Testis (tissue), 3 donors: ENCODE measurements around the gene OR2M7. TPM values are rescaled to one million over a fixed set of nuclear protein-coding genes. Genes with fewer than 3 reads are reported as not detected.
"Not testable (repeated sequence)": the region's sequence is repeated elsewhere in the genome, so short reads cannot be mapped to it uniquely, and the experiment has no call there.

Source experiments
- DNase-seq: peaks from one replicate; pipeline ENCODE4 v3.0.0-alpha.2; 2019
- H3K27ac ChIP-seq, 2 donors: fragments of 200-600 bp; sonication (generic); one replicate each; pipeline ENCODE4 v1.5.1; 2019
- H3K27me3 ChIP-seq: fragments of 200-600 bp; sonication (generic); one replicate; pipeline ENCODE4 v1.5.1; 2019
- H3K36me3 ChIP-seq: fragments of 200-600 bp; sonication (generic); one replicate; pipeline ENCODE4 v1.5.1; 2017; ENCODE audit warnings: low read depth; ENCODE audit errors: missing control alignments
- H3K4me1 ChIP-seq: fragments of 200-600 bp; sonication (generic); one replicate; pipeline ENCODE4 v1.5.1; 2019
- H3K4me3 ChIP-seq, 2 donors: fragments of 200-600 bp; sonication (generic); one replicate each; pipeline ENCODE4 v1.5.1; 2017 to 2019
- H3K9me3 ChIP-seq: fragments of 200-600 bp; sonication (generic); one replicate; pipeline ENCODE4 v1.5.1; 2017
- POLR2A ChIP-seq: fragments of 450-650 bp; IDR thresholded peaks from one replicate; pipeline ENCODE4 v1.6.1; 2017; ENCODE audit warnings: antibody characterized with exemption, mild to moderate bottlenecking, moderate library complexity
- WGBS, 2 donors: methylation state at CpG; one replicate each; pipeline ENCODE4 v1.1.5; 2018; 5-methylcytosine and 5-hydroxymethylcytosine counted together
- intact Hi-C: fragments of 100-400 bp; cut with DNase I; formaldehyde crosslinking; loops from one replicate; pipeline ENCODE4 v1.15.1; 2023; ENCODE audit warnings: low total_unique reads
- polyA plus RNA-seq: library from polyadenylated mRNA; stranded (reverse); fragments of 350-450 nt; fragmentation: Illumina TruSeq; extraction: RNeasy Lipid Tissue Mini Kit (QIAGEN cat#74804); gene quantifications from one replicate; pipeline ENCODE4 v1.2.3, GENCODE V29; 2014; ENCODE audit warnings: low read depth, low replicate concordance; ENCODE audit not compliant: insufficient read depth
- total RNA-seq, 2 donors: library from RNA; depleted of rRNA; stranded (reverse); fragments of >200 nt; gene quantifications; one replicate each; pipeline ENCODE4 v1.2.3, GENCODE V29; 2016
- TF ChIP-seq, protein P1 (sequence below), 3 experiments: fragments of 450-650 bp in 2 of 3; fragments of 200-600 bp in 1 of 3; sonication (generic) in 1 of 3; IDR thresholded peaks; one replicate each; pipeline ENCODE4 v1.5.1; 2016 to 2019; ENCODE audit warnings: antibody characterized with exemption in 3 of 3, mild to moderate bottlenecking in 2 of 3, moderate library complexity in 1 of 3

The OR2M7 gene
- total and polyA plus RNA-seq, 3 donors from 2014 or later, result 0.43 TPM; not detected in 2

DNA sequence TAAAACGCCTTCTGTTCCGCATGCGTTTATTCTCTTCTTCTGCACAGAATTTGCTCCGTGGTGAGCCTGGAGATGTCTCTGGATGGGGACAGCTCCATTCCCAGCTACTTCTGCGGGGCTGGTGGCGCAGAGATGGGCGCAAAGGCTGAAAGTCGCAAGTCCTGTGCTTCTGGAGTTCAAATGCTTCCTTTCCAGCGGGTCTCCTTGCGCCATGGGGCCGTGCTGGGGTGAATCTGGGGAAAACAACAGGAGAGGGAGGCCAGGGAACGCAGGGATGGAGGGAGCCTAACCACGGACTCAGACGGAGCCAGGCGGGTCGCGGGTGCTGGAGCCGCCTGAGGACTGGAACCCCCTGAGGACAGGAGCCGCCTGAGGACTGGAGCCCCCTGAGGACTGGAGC, 18.3 kb downstream of the OR2M7 start:
- WGBS, 2 donors, result 47 to 75% methylated on average over 16 to 19 of the region's 19 CpGs
- TF ChIP-seq POLR2A, result no peak
- TF ChIP-seq, protein P1, sequence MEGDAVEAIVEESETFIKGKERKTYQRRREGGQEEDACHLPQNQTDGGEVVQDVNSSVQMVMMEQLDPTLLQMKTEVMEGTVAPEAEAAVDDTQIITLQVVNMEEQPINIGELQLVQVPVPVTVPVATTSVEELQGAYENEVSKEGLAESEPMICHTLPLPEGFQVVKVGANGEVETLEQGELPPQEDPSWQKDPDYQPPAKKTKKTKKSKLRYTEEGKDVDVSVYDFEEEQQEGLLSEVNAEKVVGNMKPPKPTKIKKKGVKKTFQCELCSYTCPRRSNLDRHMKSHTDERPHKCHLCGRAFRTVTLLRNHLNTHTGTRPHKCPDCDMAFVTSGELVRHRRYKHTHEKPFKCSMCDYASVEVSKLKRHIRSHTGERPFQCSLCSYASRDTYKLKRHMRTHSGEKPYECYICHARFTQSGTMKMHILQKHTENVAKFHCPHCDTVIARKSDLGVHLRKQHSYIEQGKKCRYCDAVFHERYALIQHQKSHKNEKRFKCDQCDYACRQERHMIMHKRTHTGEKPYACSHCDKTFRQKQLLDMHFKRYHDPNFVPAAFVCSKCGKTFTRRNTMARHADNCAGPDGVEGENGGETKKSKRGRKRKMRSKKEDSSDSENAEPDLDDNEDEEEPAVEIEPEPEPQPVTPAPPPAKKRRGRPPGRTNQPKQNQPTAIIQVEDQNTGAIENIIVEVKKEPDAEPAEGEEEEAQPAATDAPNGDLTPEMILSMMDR (IDR thresholded peaks at IDR 0.05), result no peak
- Histone ChIP-seq H3K4me3 (peak overlapping the region in 1 of 2 donors; percentile 31), H3K36me3 (no peaks in the 10 kb centered on the region), H3K27ac (no peak overlapping the region), H3K27me3 (no peaks in the 10 kb centered on the region), H3K9me3 (no peaks in the 10 kb centered on the region), H3K4me1 (no peaks in the 10 kb centered on the region)
- intact Hi-C loops, result no loop called here
- no peak for DNase-seq

DNA sequence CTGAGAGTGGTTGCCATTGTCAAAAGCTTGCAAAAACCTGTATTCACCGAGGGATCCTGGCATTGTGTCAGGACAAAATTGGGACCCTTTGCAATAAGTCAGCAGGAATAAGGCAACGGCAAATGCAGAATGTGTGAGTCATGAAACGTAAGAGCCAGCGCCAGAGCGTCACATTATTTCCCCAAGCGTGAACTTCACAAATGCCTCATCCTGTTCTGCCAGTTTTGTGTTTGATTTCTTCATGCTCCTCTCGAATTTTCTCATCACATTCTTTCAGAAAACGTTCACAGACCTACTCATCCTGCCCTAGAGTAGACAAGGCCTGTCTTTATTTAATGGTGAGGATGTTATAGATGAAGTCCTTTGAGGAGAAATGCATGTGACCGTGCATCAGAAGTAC, 18.7 kb downstream of the OR2M7 start:
- H3K9me3 ChIP-seq, intact Hi-C loops, H3K27me3 ChIP-seq, H3K27ac ChIP-seq, DNase-seq, H3K4me1 ChIP-seq, H3K36me3 ChIP-seq: not testable (repeated sequence)
- H3K4me3 ChIP-seq, result peak overlapping the region in 1 of 2 donors; percentile 31
- WGBS, 2 donors, result 57 to 60% methylated on average over 9 of the region's 9 CpGs

DNA sequence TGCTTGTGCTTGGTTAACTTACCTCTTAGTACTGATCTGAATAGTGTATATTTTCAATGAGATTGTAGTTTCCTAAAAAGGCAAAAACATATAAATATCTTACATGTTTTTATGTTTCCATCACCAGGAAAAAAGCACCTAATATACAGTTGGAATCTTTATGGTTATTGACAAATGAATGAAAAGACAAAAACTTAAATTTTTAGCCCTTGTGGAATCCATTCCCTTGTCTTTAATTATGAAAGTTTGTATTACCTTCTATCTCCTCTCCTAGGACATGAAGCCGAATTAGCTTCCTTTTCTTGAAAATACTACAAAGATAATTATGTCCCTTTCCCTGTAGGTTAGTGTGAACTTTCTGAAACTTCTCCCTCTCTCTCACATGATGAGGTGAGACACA, 21.0 kb downstream of the OR2M7 start, which contains the start of gene OR2T12:
TSS of gene OR2T12 (minus strand) at position 101 of the 400 bp plus-strand sequence. CDS start 7,846 bp downstream, outside the sequence.
- WGBS, 2 donors, result 79 to 86% methylated on average over 1 of the region's 1 CpG
- intact Hi-C loops, result no loop called here

DNA sequence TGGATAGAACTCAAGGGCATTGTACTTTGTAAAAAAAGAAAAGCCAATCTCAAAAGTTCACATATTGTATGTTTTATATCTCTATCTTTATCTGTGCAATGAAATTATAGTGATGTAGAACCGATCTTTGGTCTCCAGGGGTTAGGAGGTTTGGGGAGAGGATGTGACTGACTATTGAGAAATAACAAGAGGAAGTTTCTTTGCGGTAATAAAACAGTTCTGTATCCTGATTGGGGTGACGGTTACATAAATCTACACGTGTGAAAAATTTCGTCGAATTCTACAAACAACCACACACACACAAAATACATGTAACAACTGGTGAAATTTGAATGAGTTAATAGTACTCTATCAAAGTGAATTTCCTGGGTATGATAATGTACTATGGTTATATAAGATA, 36.0 kb downstream of the OR2M7 start:
- Histone ChIP-seq H3K36me3 (no peaks in the 10 kb centered on the region), H3K4me3 (no peak overlapping the region), H3K27ac (no peak overlapping the region), H3K4me1 (no peaks in the 10 kb centered on the region), H3K27me3 (no peaks in the 10 kb centered on the region), H3K9me3 (no peaks in the 10 kb centered on the region)
- intact Hi-C loops, result no loop called here
- 56 to 58% methylated on average over 6 of the region's 6 CpGs for WGBS, 2 donors
- TF ChIP-seq, protein P1 (IDR thresholded peaks at IDR 0.05), result no peak
- no peak for TF ChIP-seq POLR2A
- DNase-seq, result no peak

More for the DNA sequence above, 21.0 kb downstream of the OR2M7 start, which contains the start of gene OR2T12:
- Histone ChIP-seq H3K9me3 (no peaks in the 10 kb centered on the region), H3K4me3 (no peak within 1 kb of the TSS), H3K4me1 (no peaks in the 10 kb centered on the region), H3K27ac (no peak within 1 kb of the TSS), H3K27me3 (no peaks in the 10 kb centered on the region), H3K36me3 (no peaks in the 10 kb centered on the region)
- DNase-seq, result no peak
- TF ChIP-seq POLR2A, result no peak
- TF ChIP-seq, protein P1 (IDR thresholded peaks at IDR 0.05), result no peak

DNA sequence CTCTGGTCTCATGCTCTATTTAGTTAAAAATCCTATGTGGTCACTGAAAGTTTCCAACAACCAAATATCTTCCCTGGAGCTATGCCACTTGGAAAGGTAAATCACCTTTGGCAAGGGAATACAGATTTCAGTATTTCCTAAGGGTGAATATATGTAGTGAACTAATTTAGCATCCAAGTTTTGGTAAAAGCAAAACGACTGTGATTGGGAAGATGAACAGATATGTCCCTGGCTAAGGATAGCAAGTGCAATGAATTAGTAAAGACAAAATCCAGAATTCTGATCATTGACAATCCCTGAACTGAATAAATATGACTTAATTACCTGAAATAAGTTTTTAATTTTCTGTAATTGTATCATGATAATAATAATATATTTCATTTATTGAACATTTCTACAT, 46.5 kb downstream of the OR2M7 start, which contains the start of gene OR2T33:
TSS of gene OR2T33 (minus strand) at position 101 of the 400 bp plus-strand sequence. CDS start 4,162 bp downstream, outside the sequence.
- H3K4me3 ChIP-seq, result no peak within 1 kb of the TSS
- no peaks in the 10 kb centered on the region for H3K27me3 ChIP-seq
- 56 to 65% methylated on average over 1 of the region's 1 CpG for WGBS, 2 donors
- H3K9me3 ChIP-seq, result no peaks in the 10 kb centered on the region
- H3K4me1 ChIP-seq, result no peaks in the 10 kb centered on the region
- no peak for DNase-seq
- H3K36me3 ChIP-seq, result no peaks in the 10 kb centered on the region
- H3K27ac ChIP-seq, result no peak within 1 kb of the TSS
- TF ChIP-seq, protein P1 (IDR thresholded peaks at IDR 0.05), result no peak
- no peak for TF ChIP-seq POLR2A
- intact Hi-C loops, result no loop called here

Other genes starting within 250 kb of the OR2M7 start
- 1 to 10 TPM in 1 of 2 donors, under 1 TPM in 1; 0.12 to 1.0 TPM for gene OR2L13, start 229.4 kb downstream of the OR2M7 start, total RNA-seq
- 0.63 TPM for gene OR2L13, start 229.4 kb downstream of the OR2M7 start, polyA plus RNA-seq
- gene OR2M5, start 179.4 kb downstream of the OR2M7 start, total RNA-seq, result not detected
- gene OR2M5, start 179.4 kb downstream of the OR2M7 start, polyA plus RNA-seq, result not detected
- not detected for gene OR2M2, start 149.7 kb downstream of the OR2M7 start, total RNA-seq
- not detected for gene OR2M2, start 149.7 kb downstream of the OR2M7 start, polyA plus RNA-seq
- gene OR2M3, start 127.3 kb downstream of the OR2M7 start, total RNA-seq, result under 1 TPM; 0.19 to 0.24 TPM
- gene OR2M3, start 127.3 kb downstream of the OR2M7 start, polyA plus RNA-seq, result 0.11 TPM
- under 1 TPM; 0.19 to 0.39 TPM for gene OR2M4, start 93.2 kb downstream of the OR2M7 start, total RNA-seq
- gene OR2M4, start 93.2 kb downstream of the OR2M7 start, polyA plus RNA-seq, result not detected
- gene OR2T33, start 46.6 kb downstream of the OR2M7 start, total RNA-seq, result 1 to 10 TPM in 1 of 2 donors, under 1 TPM in 1; 0.12 to 1.9 TPM
- gene OR2T33, start 46.6 kb downstream of the OR2M7 start, polyA plus RNA-seq, result not detected
- gene OR2T12, start 21.1 kb downstream of the OR2M7 start, total RNA-seq, result under 1 TPM in 1 of 2 donors, not detected in 1; 0.06 TPM
- gene OR2T12, start 21.1 kb downstream of the OR2M7 start, polyA plus RNA-seq, result not detected
- gene OR14C36, start 24.2 kb upstream of the OR2M7 start, total RNA-seq, result not detected
- gene OR14C36, start 24.2 kb upstream of the OR2M7 start, polyA plus RNA-seq, result not detected
- gene OR2T4, start 37.1 kb upstream of the OR2M7 start, total RNA-seq, result not detected
- not detected for gene OR2T4, start 37.1 kb upstream of the OR2M7 start, polyA plus RNA-seq
- under 1 TPM in 1 of 2 donors, not detected in 1; 0.06 TPM for gene OR2T6, start 51.2 kb upstream of the OR2M7 start, total RNA-seq
- not detected for gene OR2T6, start 51.2 kb upstream of the OR2M7 start, polyA plus RNA-seq
- gene OR2T1, start 78.5 kb upstream of the OR2M7 start, total RNA-seq, result not detected
- gene OR2T1, start 78.5 kb upstream of the OR2M7 start, polyA plus RNA-seq, result not detected
- gene OR2T2, start 121.1 kb upstream of the OR2M7 start, total RNA-seq, result not detected
- gene OR2T2, start 121.1 kb upstream of the OR2M7 start, polyA plus RNA-seq, result not detected
- not detected for gene OR2T3, start 148.8 kb upstream of the OR2M7 start, total RNA-seq
- not detected for gene OR2T3, start 148.8 kb upstream of the OR2M7 start, polyA plus RNA-seq
- not detected for gene OR2T5, start 164.0 kb upstream of the OR2M7 start, total RNA-seq
- not detected for gene OR2T5, start 164.0 kb upstream of the OR2M7 start, polyA plus RNA-seq
- not detected for gene OR2G6, start 183.5 kb upstream of the OR2M7 start, total RNA-seq
- gene OR2G6, start 183.5 kb upstream of the OR2M7 start, polyA plus RNA-seq, result not detected
- not detected for gene OR2T29, start 238.2 kb upstream of the OR2M7 start, total RNA-seq
- gene OR2T29, start 238.2 kb upstream of the OR2M7 start, polyA plus RNA-seq, result not detected